NCI-H2029 (cell line): ENCODE data around the gene PSMC3IP.

Source experiments
- DNase-seq: peaks from one replicate; lab custom pipeline; 2025; lab: John Stamatoyannopoulos, UW

Gene PSMC3IP

GRCh38 chr17:42537826-42538451, 39.6 kb downstream of the PSMC3IP start:
- no peak for DNase-seq

- DNase-seq = no peak
These were observed 40.2 kb downstream of the PSMC3IP start for GRCh38 chr17:42537156-42537805.

- peak; percentile 78 for DNase-seq
These were observed 41.0 kb downstream of the PSMC3IP start for GRCh38 chr17:42536372-42537155.

GRCh38 chr17:42536048-42536371, 41.5 kb downstream of the PSMC3IP start, which contains the start of gene NAGLU:
TSS of gene NAGLU (plus strand) at chr17:42536241. CDS start at chr17:42536273, 32 bp downstream.
- DNase-seq = peak; percentile 79

GRCh38 chr17:42535155-42536047, 42.1 kb downstream of the PSMC3IP start:
- DNase-seq = no peak

GRCh38 chr17:42531455-42532354, 45.8 kb downstream of the PSMC3IP start:
- DNase-seq = no peak

- no peak for DNase-seq
These were observed 46.5 kb downstream of the PSMC3IP start for GRCh38 chr17:42530952-42531454.

- DNase-seq = no peak
These were observed 48.5 kb downstream of the PSMC3IP start for GRCh38 chr17:42529061-42529460.

GRCh38 chr17:42527932-42528331, 49.6 kb downstream of the PSMC3IP start:
- DNase-seq = no peak

GRCh38 chr17:42526031-42526444, 51.5 kb downstream of the PSMC3IP start:
- no peak for DNase-seq

- DNase-seq = no peak
These were observed 52.3 kb downstream of the PSMC3IP start for GRCh38 chr17:42525221-42525620.

- no peak for DNase-seq
These were observed 54.7 kb downstream of the PSMC3IP start for GRCh38 chr17:42522798-42523278.
